ENCODE measurements around the gene UTP4.

The UTP4 gene

DNA sequence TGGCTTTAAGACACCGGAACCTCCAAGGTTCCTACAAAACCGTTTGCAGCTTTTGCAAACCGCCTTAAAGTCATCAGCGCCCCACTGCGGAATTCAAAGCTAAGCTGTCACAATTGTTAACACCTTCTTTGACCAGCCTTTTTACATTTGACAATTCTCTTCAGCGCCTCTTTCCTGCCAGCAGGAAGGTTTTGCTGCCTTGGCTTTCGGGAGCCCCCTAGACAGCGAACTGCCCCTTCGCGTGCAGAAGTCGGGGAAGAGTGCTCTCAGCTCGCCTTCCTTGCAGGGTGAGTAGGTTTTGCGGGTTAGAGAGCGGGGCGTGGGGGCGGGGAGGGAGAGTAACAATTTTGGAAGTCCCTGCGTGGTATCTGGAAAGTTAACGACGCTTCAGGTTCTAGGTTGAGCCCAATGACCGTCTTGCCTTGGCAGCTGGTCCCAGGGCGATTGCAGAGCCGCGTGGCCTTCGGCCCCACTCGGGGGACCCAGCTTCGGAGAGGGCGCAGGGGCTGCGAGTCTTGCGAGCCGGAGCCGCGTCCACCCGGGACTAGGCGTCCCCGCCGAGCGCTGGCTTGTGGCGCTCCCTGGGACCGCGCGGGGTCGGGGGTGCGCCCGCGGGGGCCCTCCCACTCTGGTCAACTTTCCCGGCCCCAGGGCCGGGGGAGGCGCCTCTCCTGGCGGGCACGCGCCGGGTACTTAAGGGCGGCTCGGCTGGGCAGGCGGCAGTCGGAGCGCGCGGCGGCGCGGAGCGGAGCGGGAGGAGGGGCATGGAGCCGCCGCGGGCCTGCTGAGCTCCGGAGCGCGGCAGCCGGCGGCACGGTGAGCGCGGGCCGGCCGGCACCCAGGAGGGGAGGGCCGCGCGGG is 26.7 kb upstream of the UTP4 start, which contains the start of gene HAS3:
TSS of gene HAS3 (plus strand) at position 153 of the 861 bp plus-strand sequence. CDS start 3,743 bp downstream, outside the sequence.
- DNase-seq = peak; percentile 67
- H3K4me3 ChIP-seq (ENCODE audit: low read depth, low read length) = peak within 1 kb of the TSS; percentile 65
- peaks cover 16% of the 10 kb centered on the region for H3K4me1 ChIP-seq
- TF ChIP-seq, protein P1, sequence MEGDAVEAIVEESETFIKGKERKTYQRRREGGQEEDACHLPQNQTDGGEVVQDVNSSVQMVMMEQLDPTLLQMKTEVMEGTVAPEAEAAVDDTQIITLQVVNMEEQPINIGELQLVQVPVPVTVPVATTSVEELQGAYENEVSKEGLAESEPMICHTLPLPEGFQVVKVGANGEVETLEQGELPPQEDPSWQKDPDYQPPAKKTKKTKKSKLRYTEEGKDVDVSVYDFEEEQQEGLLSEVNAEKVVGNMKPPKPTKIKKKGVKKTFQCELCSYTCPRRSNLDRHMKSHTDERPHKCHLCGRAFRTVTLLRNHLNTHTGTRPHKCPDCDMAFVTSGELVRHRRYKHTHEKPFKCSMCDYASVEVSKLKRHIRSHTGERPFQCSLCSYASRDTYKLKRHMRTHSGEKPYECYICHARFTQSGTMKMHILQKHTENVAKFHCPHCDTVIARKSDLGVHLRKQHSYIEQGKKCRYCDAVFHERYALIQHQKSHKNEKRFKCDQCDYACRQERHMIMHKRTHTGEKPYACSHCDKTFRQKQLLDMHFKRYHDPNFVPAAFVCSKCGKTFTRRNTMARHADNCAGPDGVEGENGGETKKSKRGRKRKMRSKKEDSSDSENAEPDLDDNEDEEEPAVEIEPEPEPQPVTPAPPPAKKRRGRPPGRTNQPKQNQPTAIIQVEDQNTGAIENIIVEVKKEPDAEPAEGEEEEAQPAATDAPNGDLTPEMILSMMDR (IDR thresholded peaks at IDR 0.05; ENCODE audit: low read depth, low read length) = no peak
- H3K36me3 ChIP-seq = 0 out of 2 replicates have a peak, but pooled peaks cover 3% of the 10 kb centered on the region
- peaks cover 27% of the 10 kb centered on the region for H3K27me3 ChIP-seq
- no peaks in the 10 kb centered on the region for H3K9me3 ChIP-seq

- no peaks in the 10 kb centered on the region for H3K9me3 ChIP-seq
- H3K4me3 ChIP-seq (ENCODE audit: low read depth, low read length) = peak overlapping the region; percentile 54
- TF ChIP-seq, protein P1 (IDR thresholded peaks at IDR 0.05; ENCODE audit: low read depth, low read length) = no peak
- H3K4me1 ChIP-seq = peaks cover 13% of the 10 kb centered on the region
- 0 out of 2 replicates have a peak, but pooled peaks cover 3% of the 10 kb centered on the region for H3K36me3 ChIP-seq
- H3K27me3 ChIP-seq = peaks cover 27% of the 10 kb centered on the region
- DNase-seq = no peak
Observed at GRCh38 chr16:69106491-69107315, 25.7 kb upstream of the UTP4 start.

DNA sequence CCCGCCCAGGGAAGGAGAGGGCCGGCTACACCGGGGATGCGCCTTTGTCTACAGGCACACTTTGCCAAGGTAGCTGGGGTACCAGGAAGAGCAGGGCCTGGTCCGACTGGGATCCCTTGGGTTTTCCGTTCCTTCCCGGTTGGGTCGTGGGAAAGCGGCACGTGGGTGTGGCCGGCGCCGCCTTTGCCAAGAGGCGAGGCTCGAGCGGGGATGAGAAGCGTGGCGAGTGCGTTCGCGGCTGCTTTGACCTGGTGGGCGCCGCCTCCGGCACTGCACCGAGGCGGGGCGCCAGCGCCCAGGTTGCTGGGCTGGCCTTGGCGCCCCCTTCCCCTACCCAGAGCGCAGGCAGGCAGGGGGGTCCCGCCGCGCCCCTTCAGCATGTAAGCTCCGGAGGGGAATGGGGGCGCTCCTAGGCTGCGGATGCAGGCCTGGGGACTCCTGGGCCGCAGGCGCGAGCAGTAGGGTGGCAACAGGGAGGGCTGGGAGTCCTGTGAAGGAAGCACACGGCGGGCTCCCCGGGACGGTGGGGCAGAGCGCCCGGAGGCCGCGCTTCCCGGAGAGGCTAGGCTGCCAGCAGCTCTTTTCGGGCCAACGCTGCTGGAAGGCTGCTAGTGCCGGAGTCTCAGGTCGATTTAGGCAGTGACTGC is 25.0 kb upstream of the UTP4 start:
- TF ChIP-seq, protein P1 (IDR thresholded peaks at IDR 0.05; ENCODE audit: low read depth, low read length) = no peak
- H3K27me3 ChIP-seq = peaks cover 27% of the 10 kb centered on the region
- peaks cover 7% of the 10 kb centered on the region for H3K4me1 ChIP-seq
- no peak overlapping the region for H3K4me3 ChIP-seq (ENCODE audit: low read depth, low read length)
- no peaks in the 10 kb centered on the region for H3K9me3 ChIP-seq
- H3K36me3 ChIP-seq = 0 out of 2 replicates have a peak, but pooled peaks cover 3% of the 10 kb centered on the region
- no peak for DNase-seq

- no peaks in the 10 kb centered on the region; the same call in 1 of the 2 replicates for H3K4me1 ChIP-seq
- TF ChIP-seq, protein P1 (IDR thresholded peaks at IDR 0.05; ENCODE audit: low read depth, low read length) = no peak
- H3K27me3 ChIP-seq = peaks cover 27% of the 10 kb centered on the region
- H3K36me3 ChIP-seq = 0 out of 2 replicates have a peak, but pooled peaks cover 3% of the 10 kb centered on the region
- no peak overlapping the region for H3K4me3 ChIP-seq (ENCODE audit: low read depth, low read length)
- no peak for DNase-seq
- no peaks in the 10 kb centered on the region for H3K9me3 ChIP-seq
Observed at GRCh38 chr16:69108064-69108904, 24.2 kb upstream of the UTP4 start.

GRCh38 chr16:69108905-69109252 is 23.6 kb upstream of the UTP4 start:
- H3K9me3 ChIP-seq = no peaks in the 10 kb centered on the region
- H3K36me3 ChIP-seq = 0 out of 2 replicates have a peak, but pooled peaks cover 3% of the 10 kb centered on the region
- no peaks in the 10 kb centered on the region; the same call in 1 of the 2 replicates for H3K4me1 ChIP-seq
- DNase-seq = no peak
- no peak overlapping the region for H3K4me3 ChIP-seq (ENCODE audit: low read depth, low read length)
- H3K27me3 ChIP-seq = peaks cover 27% of the 10 kb centered on the region
- TF ChIP-seq, protein P1 (IDR thresholded peaks at IDR 0.05; ENCODE audit: low read depth, low read length) = no peak

Data from BE2C (cell line).